Panc1 (cell line): ENCODE measurements around the gene MAGI1. TPM values are rescaled to one million over a fixed set of nuclear protein-coding genes. Genes with fewer than 3 reads are reported as not detected.

ENCODE experiments used
- ATAC-seq: fragments of 200-7000 bp; cut with Tn5 transposase; 2 replicates; pipeline ENCODE4 v1.9.1; 2020; ENCODE audit warnings: mild to moderate bottlenecking, moderate library complexity
- BruUV-seq: library from RNA; stranded (reverse); fragments of 400-500 nt; replicated peaks from 2 replicates; lab custom pipeline; 2021; lab: Mats Ljungman, UMichigan
- CTCF ChIA-PET: fragments of 300-600 bp; sonication (Branson Sonifier 250); formaldehyde crosslinking; loops from one replicate; lab custom pipeline; 2022; ENCODE audit warnings: antibody characterized with exemption; lab: Charles Lee
- POLR2A ChIA-PET: fragments of 300-600 bp; sonication (Branson Sonifier 250); formaldehyde crosslinking; loops from one replicate; lab custom pipeline; 2022; ENCODE audit warnings: antibody characterized with exemption; lab: Charles Lee
- DNase-seq: peaks from one replicate; pipeline ENCODE4 v3.0.0-alpha.2; 2010; ENCODE audit warnings: low read depth, low spot score
- H3K27ac ChIP-seq: 2 replicates; pipeline ENCODE4 v1.5.1; 2011; ENCODE audit warnings: mild to moderate bottlenecking, low read length, inconsistent platforms
- H3K27me3 ChIP-seq: fragments of 200-500 bp; sonication (Bioruptor generic); 2 replicates; pipeline ENCODE4 v1.6.0; 2014; ENCODE audit warnings: low read length, inconsistent platforms; ENCODE audit not compliant: control insufficient read depth, insufficient read depth
- H3K36me3 ChIP-seq: fragments of 200-500 bp; sonication (Bioruptor generic); 2 replicates; pipeline ENCODE4 v1.5.1; 2014; ENCODE audit warnings: inconsistent platforms, mild to moderate bottlenecking, low read length, moderate library complexity; ENCODE audit not compliant: control insufficient read depth, insufficient read depth
- H3K4me1 ChIP-seq: 2 replicates; pipeline ENCODE4 v1.5.1; 2011; ENCODE audit warnings: inconsistent platforms, mild to moderate bottlenecking, low read length, moderate library complexity; ENCODE audit not compliant: control insufficient read depth, insufficient read depth
- H3K4me3 ChIP-seq, 2 experiments: 2 replicates each; pipeline ENCODE4 v1.5.1; 2011 to 2012; ENCODE audit warnings: low read depth in 2 of 2, low read length in 2 of 2, mild to moderate bottlenecking in 2 of 2, inconsistent platforms in 1 of 2, moderate library complexity in 1 of 2
- H3K9me3 ChIP-seq: fragments of 200-500 bp; sonication (Bioruptor generic); 2 replicates; pipeline ENCODE4 v1.5.1; 2014; ENCODE audit warnings: low read depth, mild to moderate bottlenecking, inconsistent platforms, low read length, moderate library complexity; ENCODE audit not compliant: control insufficient read depth, insufficient read depth
- POLR2AphosphoS5 ChIP-seq: IDR thresholded peaks from 2 replicates; pipeline ENCODE4 v1.6.1; 2012; ENCODE audit warnings: mild to moderate bottlenecking, low read depth, low read length, moderate library complexity
- SIN3A ChIP-seq: IDR thresholded peaks from 2 replicates; pipeline ENCODE4 v1.6.1; 2012; ENCODE audit warnings: low read depth, mild to moderate bottlenecking, low read length, moderate library complexity, borderline replicate concordance; ENCODE audit not compliant: insufficient read depth
- TCF7L2 ChIP-seq: IDR thresholded peaks from 2 replicates; pipeline ENCODE4 v1.6.1; 2011; ENCODE audit warnings: mild to moderate bottlenecking, low read depth, low read length, inconsistent platforms
- in situ Hi-C: cut with HindIII; loops from 2 replicates; pipeline ENCODE4 v1.10.0; 2016; ENCODE audit warnings: low sequenced_read_pairs, low pct_unique_long_range_greater_than_20kb
- intact Hi-C: fragments of 100-400 bp; cut with micrococcal nuclease; formaldehyde crosslinking; loops from one replicate; pipeline ENCODE4 v1.10.0; 2022; ENCODE audit not compliant: unreplicated experiment
- total RNA-seq: library from RNA; stranded (reverse); gene quantifications from one replicate; pipeline ENCODE4 v1.2.1, GENCODE V29; 2021; ENCODE audit not compliant: unreplicated experiment
- TF ChIP-seq, protein P1 (sequence below), 2 experiments: IDR thresholded peaks; 2 replicates each; pipeline ENCODE4 v1.6.1; 2011 to 2012; ENCODE audit warnings: low read depth in 2 of 2, control low read depth in 1 of 2, low read length in 1 of 2, mild to moderate bottlenecking in 1 of 2, moderate library complexity in 1 of 2; ENCODE audit not compliant: insufficient read depth in 1 of 2
- TF ChIP-seq, protein P2 (sequence below): fragments of 450-650 bp; IDR thresholded peaks from 2 replicates; pipeline ENCODE4 v1.5.1; 2017; ENCODE audit warnings: mild to moderate bottlenecking

Gene MAGI1
- total RNA-seq, 1 experiment from 2014 or later: 9.5 TPM

DNA sequence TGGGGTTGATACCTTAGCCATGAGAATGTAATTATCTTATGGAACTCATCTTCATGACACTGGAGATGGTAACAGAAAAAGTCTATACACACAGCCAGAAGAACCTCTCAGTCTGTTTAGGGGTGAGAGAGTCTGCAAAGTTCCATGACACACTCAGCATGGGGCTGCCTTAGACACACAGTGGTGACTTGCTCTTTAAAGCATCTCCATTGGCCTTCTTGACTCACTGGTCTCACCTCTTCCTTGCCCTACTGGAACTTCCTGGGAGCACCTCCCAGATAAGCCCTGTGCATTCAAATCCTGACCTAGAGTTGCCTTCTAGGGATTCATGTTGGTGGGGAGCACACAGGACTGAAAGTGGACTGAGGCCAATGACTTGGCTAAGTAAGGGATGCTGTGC, 9.3 kb downstream of the MAGI1 start:
- no TSS peak for BruUV-seq
- Histone ChIP-seq H3K9me3 (no peaks in the 10 kb centered on the region), H3K27ac (no peak overlapping the region), H3K36me3 (no peaks in the 10 kb centered on the region), H3K27me3 (no peaks in the 10 kb centered on the region), H3K4me1 (no peaks in the 10 kb centered on the region), H3K4me3 (no peak overlapping the region)
- in situ Hi-C loops: no loop called here
- no peak for ATAC-seq
- CTCF ChIA-PET: no interaction called here
- intact Hi-C loops: no loop called here
- POLR2A ChIA-PET: no interaction called here
- DNase-seq: no peak
- TF ChIP-seq, protein P1, sequence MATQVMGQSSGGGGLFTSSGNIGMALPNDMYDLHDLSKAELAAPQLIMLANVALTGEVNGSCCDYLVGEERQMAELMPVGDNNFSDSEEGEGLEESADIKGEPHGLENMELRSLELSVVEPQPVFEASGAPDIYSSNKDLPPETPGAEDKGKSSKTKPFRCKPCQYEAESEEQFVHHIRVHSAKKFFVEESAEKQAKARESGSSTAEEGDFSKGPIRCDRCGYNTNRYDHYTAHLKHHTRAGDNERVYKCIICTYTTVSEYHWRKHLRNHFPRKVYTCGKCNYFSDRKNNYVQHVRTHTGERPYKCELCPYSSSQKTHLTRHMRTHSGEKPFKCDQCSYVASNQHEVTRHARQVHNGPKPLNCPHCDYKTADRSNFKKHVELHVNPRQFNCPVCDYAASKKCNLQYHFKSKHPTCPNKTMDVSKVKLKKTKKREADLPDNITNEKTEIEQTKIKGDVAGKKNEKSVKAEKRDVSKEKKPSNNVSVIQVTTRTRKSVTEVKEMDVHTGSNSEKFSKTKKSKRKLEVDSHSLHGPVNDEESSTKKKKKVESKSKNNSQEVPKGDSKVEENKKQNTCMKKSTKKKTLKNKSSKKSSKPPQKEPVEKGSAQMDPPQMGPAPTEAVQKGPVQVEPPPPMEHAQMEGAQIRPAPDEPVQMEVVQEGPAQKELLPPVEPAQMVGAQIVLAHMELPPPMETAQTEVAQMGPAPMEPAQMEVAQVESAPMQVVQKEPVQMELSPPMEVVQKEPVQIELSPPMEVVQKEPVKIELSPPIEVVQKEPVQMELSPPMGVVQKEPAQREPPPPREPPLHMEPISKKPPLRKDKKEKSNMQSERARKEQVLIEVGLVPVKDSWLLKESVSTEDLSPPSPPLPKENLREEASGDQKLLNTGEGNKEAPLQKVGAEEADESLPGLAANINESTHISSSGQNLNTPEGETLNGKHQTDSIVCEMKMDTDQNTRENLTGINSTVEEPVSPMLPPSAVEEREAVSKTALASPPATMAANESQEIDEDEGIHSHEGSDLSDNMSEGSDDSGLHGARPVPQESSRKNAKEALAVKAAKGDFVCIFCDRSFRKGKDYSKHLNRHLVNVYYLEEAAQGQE (IDR thresholded peaks at IDR 0.05; ENCODE audit: insufficient read depth in 1 of 2, low read depth in 2 of 2, low read length in 1 of 2): no peak
- no peak for TF ChIP-seq POLR2AphosphoS5
- TF ChIP-seq TCF7L2: no peak
- TF ChIP-seq, protein P2, sequence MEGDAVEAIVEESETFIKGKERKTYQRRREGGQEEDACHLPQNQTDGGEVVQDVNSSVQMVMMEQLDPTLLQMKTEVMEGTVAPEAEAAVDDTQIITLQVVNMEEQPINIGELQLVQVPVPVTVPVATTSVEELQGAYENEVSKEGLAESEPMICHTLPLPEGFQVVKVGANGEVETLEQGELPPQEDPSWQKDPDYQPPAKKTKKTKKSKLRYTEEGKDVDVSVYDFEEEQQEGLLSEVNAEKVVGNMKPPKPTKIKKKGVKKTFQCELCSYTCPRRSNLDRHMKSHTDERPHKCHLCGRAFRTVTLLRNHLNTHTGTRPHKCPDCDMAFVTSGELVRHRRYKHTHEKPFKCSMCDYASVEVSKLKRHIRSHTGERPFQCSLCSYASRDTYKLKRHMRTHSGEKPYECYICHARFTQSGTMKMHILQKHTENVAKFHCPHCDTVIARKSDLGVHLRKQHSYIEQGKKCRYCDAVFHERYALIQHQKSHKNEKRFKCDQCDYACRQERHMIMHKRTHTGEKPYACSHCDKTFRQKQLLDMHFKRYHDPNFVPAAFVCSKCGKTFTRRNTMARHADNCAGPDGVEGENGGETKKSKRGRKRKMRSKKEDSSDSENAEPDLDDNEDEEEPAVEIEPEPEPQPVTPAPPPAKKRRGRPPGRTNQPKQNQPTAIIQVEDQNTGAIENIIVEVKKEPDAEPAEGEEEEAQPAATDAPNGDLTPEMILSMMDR: no peak
- no peak for TF ChIP-seq SIN3A

DNA sequence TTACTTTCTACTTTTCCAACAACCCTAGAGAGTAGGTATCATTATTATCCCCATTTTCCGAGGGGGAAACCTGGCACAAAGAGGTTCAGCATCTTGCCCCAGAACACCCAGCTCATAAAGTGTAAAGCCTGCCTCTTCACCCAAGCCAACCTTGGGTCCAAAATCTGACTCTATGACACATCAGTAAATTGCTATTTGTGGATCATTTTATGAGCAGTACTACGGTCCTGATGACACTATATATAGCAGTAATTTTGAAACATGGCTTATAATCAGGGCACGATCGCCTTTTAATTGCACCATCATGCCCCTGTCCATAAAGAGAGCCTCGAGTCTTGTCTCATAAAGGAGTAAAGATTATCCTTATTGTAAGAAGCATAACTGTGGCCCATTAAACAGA, 9.7 kb downstream of the MAGI1 start:
- POLR2A ChIA-PET: no interaction called here
- Histone ChIP-seq H3K27me3 (no peaks in the 10 kb centered on the region), H3K4me3 (no peak overlapping the region), H3K27ac (no peak overlapping the region), H3K4me1 (no peaks in the 10 kb centered on the region), H3K9me3 (no peaks in the 10 kb centered on the region), H3K36me3 (no peaks in the 10 kb centered on the region)
- no peak for ATAC-seq
- TF ChIP-seq, protein P1 (IDR thresholded peaks at IDR 0.05; ENCODE audit: insufficient read depth in 1 of 2, low read depth in 2 of 2, low read length in 1 of 2): no peak
- TF ChIP-seq SIN3A: no peak
- TF ChIP-seq POLR2AphosphoS5: no peak
- no peak for TF ChIP-seq TCF7L2
- TF ChIP-seq, protein P2: no peak
- no TSS peak for BruUV-seq
- in situ Hi-C loops: no loop called here
- CTCF ChIA-PET: no interaction called here
- intact Hi-C loops: no loop called here
- DNase-seq: no peak
